LNCAP (cell line): ENCODE data around the gene KIAA1328.

Experiments used
- CTCF ChIP-seq: fragments of 450-650 bp; IDR thresholded peaks from 2 replicates; pipeline ENCODE4 v1.5.1; 2017; ENCODE audit warnings: mild to moderate bottlenecking

KIAA1328 gene

GRCh38 chr18:37210781-37211180 is 381.9 kb downstream of the KIAA1328 start:
- no peak for TF ChIP-seq CTCF

GRCh38 chr18:37218022-37218590 is 389.2 kb downstream of the KIAA1328 start:
- TF ChIP-seq CTCF, result no peak

GRCh38 chr18:37219257-37219656 is 390.3 kb downstream of the KIAA1328 start:
- no peak for TF ChIP-seq CTCF

- TF ChIP-seq CTCF, result no peak
These were observed 393.5 kb downstream of the KIAA1328 start for GRCh38 chr18:37222354-37222998.

- TF ChIP-seq CTCF, result no peak
These were observed 394.1 kb downstream of the KIAA1328 start for GRCh38 chr18:37222999-37223378.

GRCh38 chr18:37225279-37225678 is 396.4 kb downstream of the KIAA1328 start:
- no peak for TF ChIP-seq CTCF

GRCh38 chr18:37230768-37231167 is 401.8 kb downstream of the KIAA1328 start:
- TF ChIP-seq CTCF, result no peak

- no peak for TF ChIP-seq CTCF
These were observed 402.3 kb downstream of the KIAA1328 start for GRCh38 chr18:37231251-37231650.
